Epithelial cell of esophagus (primary cell): ENCODE measurements around the gene MAGI2.

Source experiments
- DNase-seq: peaks from one replicate; pipeline ENCODE4 v3.0.0; 2010; ENCODE audit warnings: low read depth
- H3K4me3 ChIP-seq: 2 replicates; pipeline ENCODE4 v1.5.1; 2011; ENCODE audit warnings: mild to moderate bottlenecking, low read length, control low read depth
- TF ChIP-seq, protein P1 (sequence below): IDR thresholded peaks from 2 replicates; pipeline ENCODE4 v1.5.1; 2011; ENCODE audit warnings: low read depth, mild to moderate bottlenecking, low read length, control low read depth, inconsistent platforms; ENCODE audit not compliant: insufficient read depth; ENCODE audit errors: missing control alignments

The MAGI2 gene

DNA sequence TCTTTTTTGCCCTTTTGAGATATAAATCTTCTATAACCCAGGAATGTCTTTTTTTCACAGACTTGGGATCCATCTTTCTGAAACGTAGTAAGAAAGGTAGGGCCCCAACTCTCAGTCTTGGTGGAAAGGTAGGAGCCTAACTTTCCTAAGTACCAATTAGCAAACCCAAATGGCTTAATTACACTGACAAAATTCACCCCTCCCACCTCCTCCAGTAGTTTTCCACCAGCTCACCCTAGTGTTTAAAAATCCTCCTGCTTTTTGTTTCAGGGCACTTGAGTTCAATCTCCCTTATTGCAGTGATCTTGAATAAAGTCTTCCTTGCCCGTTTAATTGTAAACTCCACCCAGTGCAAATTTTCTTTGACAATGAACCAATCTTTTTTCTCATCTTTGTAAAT is 1054.9 kb downstream of the MAGI2 start:
- H3K4me3 ChIP-seq, result no peak overlapping the region
- no peak for DNase-seq
- TF ChIP-seq, protein P1, sequence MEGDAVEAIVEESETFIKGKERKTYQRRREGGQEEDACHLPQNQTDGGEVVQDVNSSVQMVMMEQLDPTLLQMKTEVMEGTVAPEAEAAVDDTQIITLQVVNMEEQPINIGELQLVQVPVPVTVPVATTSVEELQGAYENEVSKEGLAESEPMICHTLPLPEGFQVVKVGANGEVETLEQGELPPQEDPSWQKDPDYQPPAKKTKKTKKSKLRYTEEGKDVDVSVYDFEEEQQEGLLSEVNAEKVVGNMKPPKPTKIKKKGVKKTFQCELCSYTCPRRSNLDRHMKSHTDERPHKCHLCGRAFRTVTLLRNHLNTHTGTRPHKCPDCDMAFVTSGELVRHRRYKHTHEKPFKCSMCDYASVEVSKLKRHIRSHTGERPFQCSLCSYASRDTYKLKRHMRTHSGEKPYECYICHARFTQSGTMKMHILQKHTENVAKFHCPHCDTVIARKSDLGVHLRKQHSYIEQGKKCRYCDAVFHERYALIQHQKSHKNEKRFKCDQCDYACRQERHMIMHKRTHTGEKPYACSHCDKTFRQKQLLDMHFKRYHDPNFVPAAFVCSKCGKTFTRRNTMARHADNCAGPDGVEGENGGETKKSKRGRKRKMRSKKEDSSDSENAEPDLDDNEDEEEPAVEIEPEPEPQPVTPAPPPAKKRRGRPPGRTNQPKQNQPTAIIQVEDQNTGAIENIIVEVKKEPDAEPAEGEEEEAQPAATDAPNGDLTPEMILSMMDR, result no peak

DNA sequence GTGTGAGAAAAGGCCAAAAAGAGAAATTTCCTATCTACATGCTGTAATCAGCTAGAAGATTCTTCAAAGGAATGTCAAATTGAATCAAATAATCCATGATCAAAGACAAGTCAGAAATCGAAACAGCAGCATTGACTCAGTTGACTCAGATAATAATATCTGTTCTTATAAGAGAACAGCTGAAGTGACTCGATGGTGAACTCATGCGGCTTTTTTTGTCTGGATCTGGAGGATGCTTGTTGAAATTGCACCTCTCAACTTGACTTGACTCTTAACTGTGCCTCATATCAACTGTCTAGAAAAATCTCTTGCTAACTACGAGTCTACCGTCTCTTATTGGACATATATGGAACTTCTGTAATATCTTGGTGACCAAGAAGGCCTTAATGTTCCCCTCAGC is 1055.4 kb downstream of the MAGI2 start:
- TF ChIP-seq, protein P1, result no peak
- no peak for DNase-seq
- H3K4me3 ChIP-seq, result no peak overlapping the region

DNA sequence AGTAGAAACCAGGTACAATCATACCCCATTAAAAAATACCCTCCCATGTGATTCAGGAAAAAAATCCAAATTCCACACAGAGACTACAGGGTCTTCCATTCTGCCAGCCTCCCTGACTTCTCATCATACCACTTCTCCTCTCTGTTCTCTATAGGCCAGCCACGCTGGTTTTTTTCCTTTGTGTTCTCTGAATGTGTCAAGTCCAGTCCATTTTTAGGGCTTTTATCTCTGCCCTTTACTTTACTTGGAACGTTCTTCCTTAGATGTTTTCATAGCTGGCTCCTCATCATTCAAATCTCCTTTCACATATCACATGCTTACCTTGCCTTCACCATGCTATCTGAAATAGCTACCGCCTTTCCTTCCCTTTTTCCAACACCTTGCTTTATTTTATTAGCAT is 1057.3 kb downstream of the MAGI2 start:
- no peak for DNase-seq
- H3K4me3 ChIP-seq, result no peak overlapping the region
- TF ChIP-seq, protein P1, result no peak

GRCh38 chr7:78395298-78396036 is 1058.0 kb downstream of the MAGI2 start:
- TF ChIP-seq, protein P1, result no peak
- no peak for DNase-seq
- H3K4me3 ChIP-seq, result no peak overlapping the region

DNA sequence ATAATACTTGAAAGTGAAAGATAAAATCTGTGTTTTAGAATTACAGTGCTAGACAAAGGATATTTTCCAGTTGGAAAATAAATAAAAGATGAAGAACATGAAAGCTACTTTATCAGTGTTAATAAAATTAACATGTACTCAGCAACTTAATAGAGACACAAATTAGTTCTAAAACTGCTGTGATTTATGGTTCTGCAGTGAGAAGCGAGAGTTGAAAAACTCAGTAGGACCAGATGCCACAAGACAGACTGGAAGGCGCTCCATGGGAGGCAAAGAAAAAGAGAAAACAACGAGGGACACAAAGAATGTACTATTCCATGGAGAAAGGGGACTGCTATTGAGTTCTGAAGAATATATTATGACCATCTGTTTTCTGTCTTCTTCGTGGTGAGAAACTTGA is 1064.4 kb downstream of the MAGI2 start:
- DNase-seq, result no peak

DNA sequence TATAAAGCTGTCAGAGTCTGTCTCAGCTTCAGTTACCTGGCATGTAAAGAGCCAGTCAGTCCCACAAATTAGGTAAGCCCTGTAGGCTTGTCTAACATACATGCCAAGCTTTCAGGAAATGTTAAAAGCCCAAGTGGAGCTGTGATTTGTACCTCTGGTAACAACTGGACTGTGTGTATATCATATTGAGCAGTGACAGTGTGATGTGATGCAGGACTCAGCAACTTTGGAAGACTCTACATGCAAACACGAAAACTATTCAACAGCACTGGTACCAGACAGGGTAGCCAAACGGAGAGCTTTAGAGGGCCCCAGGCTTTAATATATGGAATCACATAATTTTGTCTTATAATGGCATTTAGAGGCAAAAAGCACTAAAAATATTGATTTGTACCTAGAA is 1066.9 kb downstream of the MAGI2 start:
- no peak overlapping the region for H3K4me3 ChIP-seq
- no peak for DNase-seq
- TF ChIP-seq, protein P1, result no peak

More for the DNA sequence above, 1064.4 kb downstream of the MAGI2 start:
- TF ChIP-seq, protein P1, result no peak
- H3K4me3 ChIP-seq, result no peak overlapping the region
